K562 (cell line): ENCODE measurements around the gene PLA2G3. TPM values are rescaled to one million over a fixed set of nuclear protein-coding genes. Genes with fewer than 3 reads are reported as not detected.

ENCODE experiments used
- ATAC-seq: fragments of 200-7000 bp; cut with Tn5 transposase; 3 replicates; pipeline ENCODE4 v1.9.1; 2020; ENCODE audit warnings: moderate library complexity
- BruUV-seq: library from RNA; stranded (reverse); fragments of 400-500 nt; replicated peaks from 2 replicates; lab custom pipeline; 2021; lab: Mats Ljungman, UMichigan
- CTCF ChIA-PET: fragments of 300-600 bp; formaldehyde crosslinking; extraction: SDS; loops from one replicate; lab custom pipeline; 2021; ENCODE audit warnings: low intra/inter-chr PET ratio; lab: Yijun Ruan, JAX
- POLR2A ChIA-PET: fragments of 300-600, 350-650 bp; sonication (Branson Sonifier 250); formaldehyde crosslinking; extraction: SDS; loops from one replicate; lab custom pipeline; 2021; ENCODE audit warnings: antibody characterized with exemption, inconsistent platforms; lab: Yijun Ruan, JAX
- DNase-seq, 4 experiments: peaks; one replicate each; pipeline versions ENCODE4 v3.0.0 to v3.0.0-alpha.2; 2011 to 2018; ENCODE audit warnings: low spot score in 3 of 4, mixed read lengths in 3 of 4; ENCODE audit errors: extremely low read depth in 1 of 4
- FAIRE-seq: peaks from 2 replicates; lab custom pipeline; 2011; peaks lifted over from hg19 to GRCh38; lab: Jason Lieb, UNC
- H2AFZ ChIP-seq: 2 replicates; pipeline ENCODE4 v1.6.0; 2011; ENCODE audit warnings: low read depth, low read length, control low read depth, inconsistent platforms
- H3K27ac ChIP-seq: fragments of 200-600 bp; 3 replicates; pipeline ENCODE4 v1.8.0; 2011; ENCODE audit warnings: low read depth, mild to moderate bottlenecking, control low read depth, inconsistent platforms, low read length, moderate library complexity, mixed read lengths; ENCODE audit errors: extremely low read depth
- H3K27me3 ChIP-seq, 2 experiments: fragments of 300-600 bp in 1 of 2; 2 replicates in 1 of 2; 3 replicates in 1 of 2; pipeline versions ENCODE4 v1.6.0 to v1.8.0; 2011; ENCODE audit warnings: inconsistent platforms in 2 of 2, low read length in 2 of 2, mild to moderate bottlenecking in 1 of 2, mixed read lengths in 1 of 2, moderate library complexity in 1 of 2; ENCODE audit not compliant: control insufficient read depth in 2 of 2, insufficient read depth in 2 of 2
- H3K36me3 ChIP-seq: fragments of 300-600 bp; 3 replicates; pipeline ENCODE4 v1.8.0; 2011; ENCODE audit warnings: mild to moderate bottlenecking, low read length, inconsistent platforms; ENCODE audit not compliant: control insufficient read depth, insufficient read depth
- H3K4me1 ChIP-seq, 2 experiments: fragments of 200-600 bp in 1 of 2; replicated peaks in 1 of 2; 2 replicates in 1 of 2; 3 replicates in 1 of 2; pipeline versions ENCODE4 v1.5.1 to v1.8.0; 2011; ENCODE audit warnings: inconsistent platforms in 2 of 2, low read length in 2 of 2, mild to moderate bottlenecking in 1 of 2, mixed read lengths in 1 of 2, moderate library complexity in 1 of 2; ENCODE audit not compliant: control insufficient read depth in 2 of 2, insufficient read depth in 2 of 2
- H3K4me2 ChIP-seq: 2 replicates; pipeline ENCODE4 v1.6.1; 2011; ENCODE audit warnings: low read length, control low read depth, inconsistent platforms, mixed read lengths; ENCODE audit not compliant: insufficient read depth
- H3K4me3 ChIP-seq: fragments of 200-600 bp; sonication (generic), shearing (Covaris generic); 2 replicates; pipeline ENCODE4 v1.5.1; 2016; ENCODE audit warnings: control low read depth, inconsistent platforms
- H3K79me2 ChIP-seq: fragments of 200-600 bp; 3 replicates; pipeline ENCODE4 v1.8.0; 2011; ENCODE audit warnings: low read length, inconsistent platforms; ENCODE audit not compliant: control insufficient read depth, insufficient read depth
- H3K9ac ChIP-seq, 2 experiments: 2 replicates each; pipeline versions ENCODE4 v1.6.0 to v1.6.1; 2011; ENCODE audit warnings: low read depth in 2 of 2, low read length in 2 of 2, control low read depth in 1 of 2, inconsistent platforms in 1 of 2, mild to moderate bottlenecking in 1 of 2, mixed read lengths in 1 of 2; ENCODE audit not compliant: insufficient read depth in 1 of 2
- H3K9me1 ChIP-seq: one replicate; pipeline ENCODE4 v1.6.0; 2011; ENCODE audit warnings: inconsistent platforms, mild to moderate bottlenecking, low read length, moderate library complexity; ENCODE audit not compliant: control insufficient read depth, insufficient read depth
- H3K9me3 ChIP-seq: replicated peaks from 2 replicates; pipeline ENCODE4 v1.5.1; 2011; ENCODE audit warnings: low read depth, low read length, inconsistent platforms; ENCODE audit not compliant: control insufficient read depth, insufficient read depth
- H4K20me1 ChIP-seq: replicated peaks from 2 replicates; pipeline ENCODE4 v1.6.1; 2011; ENCODE audit warnings: low read length, inconsistent platforms, mixed read lengths; ENCODE audit not compliant: control insufficient read depth, insufficient read depth
- HDAC2 ChIP-seq: fragments of 450-650 bp; IDR thresholded peaks from 2 replicates; pipeline ENCODE4 v1.6.1; 2016; ENCODE audit warnings: mild to moderate bottlenecking
- NEUROD1 ChIP-seq: fragments of 150-350 bp; IDR thresholded peaks from 2 replicates; pipeline ENCODE4 v1.6.1; 2014; ENCODE audit warnings: borderline replicate concordance, low read length, low read depth; ENCODE audit not compliant: partially characterized antibody
- NR1H2 ChIP-seq: sonication (generic); formaldehyde crosslinking; IDR thresholded peaks from 2 replicates; pipeline ENCODE4 v1.4.0; 2020; ENCODE audit warnings: mild to moderate bottlenecking, missing genetic modification reagents
- in situ Hi-C: fragments of 300-500 bp; cut with MboI; formaldehyde crosslinking; loops from 4 replicates; pipeline ENCODE4 v1.15.0; 2018; ENCODE audit warnings: inconsistent platforms, mixed read lengths
- intact Hi-C: fragments of 100-400 bp; cut with micrococcal nuclease; formaldehyde crosslinking; loops from 2 replicates; pipeline ENCODE4 v1.14.2; 2022
- polyA plus RNA-seq, 8 experiments: library from polyadenylated mRNA; depleted of rRNA in 4 of 8; stranded (reverse) in 5 of 8; unstranded in 3 of 8; fragments of >200 nt; fragmentation: Nextera tagmentation in 2 of 8; fragmentation: Illumina TruSeq in 1 of 8; extraction: Ambion mirVana in 2 of 8; extraction: Trizol in 1 of 8; gene quantifications; 2 replicates each; pipeline versions ENCODE4 v1.2.1 to v1.2.3, GENCODE V29; 2011 to 2014; ENCODE audit warnings: inconsistent platforms in 1 of 8, missing spikeins in 1 of 8
- total RNA-seq, 7 experiments: library from RNA; depleted of rRNA in 6 of 7; stranded (reverse); fragments of >200 nt in 6 of 7; fragmentation: Illumina TruSeq in 2 of 7; extraction: Trizol in 2 of 7; gene quantifications; 2 replicates each; pipeline versions ENCODE4 v1.2.1 to v1.2.3, GENCODE V29; 2011 to 2021; ENCODE audit warnings: low replicate concordance in 1 of 7
- TF ChIP-seq, protein P1 (sequence below): fragments of 250-450 bp; sonication (Bioruptor Pico); IDR thresholded peaks from 2 replicates; pipeline ENCODE4 v1.8.0; 2021; ENCODE audit warnings: moderate library complexity, mild to moderate bottlenecking, inconsistent platforms
- TF ChIP-seq, protein P2 (sequence below): fragments of 250-450 bp; sonication (Bioruptor Pico); IDR thresholded peaks from 2 replicates; pipeline ENCODE4 v1.4.0; 2020; ENCODE audit warnings: mild to moderate bottlenecking, moderate library complexity, borderline replicate concordance
- TF ChIP-seq, protein P3 (sequence below): fragments of 450-650 bp; IDR thresholded peaks from 2 replicates; pipeline ENCODE4 v1.6.1; 2018; ENCODE audit not compliant: partially characterized antibody

PLA2G3 gene
- total and polyA plus RNA-seq, 9 of the 15 experiments (the other 6 are each of a cell fraction or from before 2014, with no cell fraction given) = 0.18 to 1.4 (median 0.64) TPM

DNA sequence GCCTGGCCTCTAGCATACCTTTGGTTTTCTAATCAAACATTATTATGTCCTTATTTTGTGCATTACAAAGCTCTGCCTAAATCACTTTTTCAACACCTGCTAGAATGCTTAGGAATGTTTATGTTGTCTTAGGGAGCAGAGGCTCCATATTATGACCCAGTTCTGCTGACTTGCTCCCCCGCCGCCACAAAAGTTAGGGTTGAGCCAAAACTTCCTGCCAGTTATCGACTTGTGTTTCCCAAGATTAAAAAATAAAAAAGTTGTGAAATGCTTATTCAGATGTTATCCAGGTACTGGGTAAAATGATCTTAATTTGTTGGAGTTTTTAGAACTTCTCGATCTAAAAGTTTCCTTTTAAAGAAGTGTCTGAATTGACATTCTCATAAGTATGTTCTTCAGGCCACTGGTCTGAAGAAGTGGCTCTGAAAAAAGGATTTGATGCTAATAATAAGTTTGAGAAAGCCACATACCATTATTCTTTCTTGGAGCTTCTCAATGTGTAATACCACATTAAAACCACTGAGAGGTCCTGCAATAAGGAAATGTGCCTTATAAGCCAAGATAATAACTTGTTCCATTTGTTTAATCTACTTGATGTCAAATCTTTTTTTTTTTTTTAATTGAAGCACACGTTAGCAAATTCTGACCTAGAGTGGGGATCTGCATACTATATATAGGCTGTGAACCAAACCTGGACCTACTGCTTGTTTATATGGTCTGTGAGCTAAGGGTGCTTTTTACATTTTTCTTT is 21.9 kb upstream of the PLA2G3 start (continued):
- TF ChIP-seq, protein P1, sequence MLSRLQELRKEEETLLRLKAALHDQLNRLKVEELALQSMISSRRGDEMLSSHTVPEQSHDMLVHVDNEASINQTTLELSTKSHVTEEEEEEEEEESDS (CRISPR knock-in tag) = no peak
- TF ChIP-seq NEUROD1 = no peak
- TF ChIP-seq HDAC2 = no peak
- TF ChIP-seq, protein P2, sequence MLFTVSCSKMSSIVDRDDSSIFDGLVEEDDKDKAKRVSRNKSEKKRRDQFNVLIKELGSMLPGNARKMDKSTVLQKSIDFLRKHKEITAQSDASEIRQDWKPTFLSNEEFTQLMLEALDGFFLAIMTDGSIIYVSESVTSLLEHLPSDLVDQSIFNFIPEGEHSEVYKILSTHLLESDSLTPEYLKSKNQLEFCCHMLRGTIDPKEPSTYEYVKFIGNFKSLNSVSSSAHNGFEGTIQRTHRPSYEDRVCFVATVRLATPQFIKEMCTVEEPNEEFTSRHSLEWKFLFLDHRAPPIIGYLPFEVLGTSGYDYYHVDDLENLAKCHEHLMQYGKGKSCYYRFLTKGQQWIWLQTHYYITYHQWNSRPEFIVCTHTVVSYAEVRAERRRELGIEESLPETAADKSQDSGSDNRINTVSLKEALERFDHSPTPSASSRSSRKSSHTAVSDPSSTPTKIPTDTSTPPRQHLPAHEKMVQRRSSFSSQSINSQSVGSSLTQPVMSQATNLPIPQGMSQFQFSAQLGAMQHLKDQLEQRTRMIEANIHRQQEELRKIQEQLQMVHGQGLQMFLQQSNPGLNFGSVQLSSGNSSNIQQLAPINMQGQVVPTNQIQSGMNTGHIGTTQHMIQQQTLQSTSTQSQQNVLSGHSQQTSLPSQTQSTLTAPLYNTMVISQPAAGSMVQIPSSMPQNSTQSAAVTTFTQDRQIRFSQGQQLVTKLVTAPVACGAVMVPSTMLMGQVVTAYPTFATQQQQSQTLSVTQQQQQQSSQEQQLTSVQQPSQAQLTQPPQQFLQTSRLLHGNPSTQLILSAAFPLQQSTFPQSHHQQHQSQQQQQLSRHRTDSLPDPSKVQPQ = no peak

DNA sequence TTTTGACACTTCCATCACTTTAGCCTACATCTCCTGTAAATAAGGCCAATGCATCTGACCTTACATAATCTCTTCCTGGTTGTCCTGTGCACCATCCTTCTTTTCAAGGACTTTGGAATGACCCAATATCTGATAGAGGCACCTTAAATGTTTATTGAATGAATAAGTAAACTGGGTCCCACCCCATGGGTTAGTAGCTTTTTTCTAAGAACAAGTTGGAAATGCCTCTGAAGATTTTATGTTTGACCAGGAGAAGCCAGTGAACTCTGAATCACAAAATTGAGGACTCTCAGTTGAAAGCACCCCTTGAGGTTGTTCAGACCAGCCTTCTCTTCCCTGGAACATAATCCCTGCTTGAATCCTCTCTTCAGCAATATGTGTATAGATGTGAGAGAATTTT is 21.1 kb upstream of the PLA2G3 start:
- Histone ChIP-seq H3K4me3 (no peak overlapping the region; the same call in 1 of the 2 replicates), H3K27ac (no peak overlapping the region), H3K9me1 (no peaks in the 10 kb centered on the region), H4K20me1 (no peaks in the 10 kb centered on the region; the same call in 1 of the 2 replicates), H3K36me3 (no peaks in the 10 kb centered on the region), H3K27me3 (no peaks in the 10 kb centered on the region), H3K9ac (peak overlapping the region; percentile 1 to 64; a peak in 2 of 4 replicates), H3K4me2 (peak overlapping the region; percentile 96), H2AFZ (no peak overlapping the region)
- BruUV-seq = no TSS peak
- ChIA-PET POLR2A (no interaction called here), CTCF (no interaction called here)
- intact Hi-C loops (no loop called here), in situ Hi-C loops (no loop called here)
- FAIRE-seq (peak; percentile 52), ATAC-seq (no peak), DNase-seq (no peak)
- TF ChIP-seq, protein P3, sequence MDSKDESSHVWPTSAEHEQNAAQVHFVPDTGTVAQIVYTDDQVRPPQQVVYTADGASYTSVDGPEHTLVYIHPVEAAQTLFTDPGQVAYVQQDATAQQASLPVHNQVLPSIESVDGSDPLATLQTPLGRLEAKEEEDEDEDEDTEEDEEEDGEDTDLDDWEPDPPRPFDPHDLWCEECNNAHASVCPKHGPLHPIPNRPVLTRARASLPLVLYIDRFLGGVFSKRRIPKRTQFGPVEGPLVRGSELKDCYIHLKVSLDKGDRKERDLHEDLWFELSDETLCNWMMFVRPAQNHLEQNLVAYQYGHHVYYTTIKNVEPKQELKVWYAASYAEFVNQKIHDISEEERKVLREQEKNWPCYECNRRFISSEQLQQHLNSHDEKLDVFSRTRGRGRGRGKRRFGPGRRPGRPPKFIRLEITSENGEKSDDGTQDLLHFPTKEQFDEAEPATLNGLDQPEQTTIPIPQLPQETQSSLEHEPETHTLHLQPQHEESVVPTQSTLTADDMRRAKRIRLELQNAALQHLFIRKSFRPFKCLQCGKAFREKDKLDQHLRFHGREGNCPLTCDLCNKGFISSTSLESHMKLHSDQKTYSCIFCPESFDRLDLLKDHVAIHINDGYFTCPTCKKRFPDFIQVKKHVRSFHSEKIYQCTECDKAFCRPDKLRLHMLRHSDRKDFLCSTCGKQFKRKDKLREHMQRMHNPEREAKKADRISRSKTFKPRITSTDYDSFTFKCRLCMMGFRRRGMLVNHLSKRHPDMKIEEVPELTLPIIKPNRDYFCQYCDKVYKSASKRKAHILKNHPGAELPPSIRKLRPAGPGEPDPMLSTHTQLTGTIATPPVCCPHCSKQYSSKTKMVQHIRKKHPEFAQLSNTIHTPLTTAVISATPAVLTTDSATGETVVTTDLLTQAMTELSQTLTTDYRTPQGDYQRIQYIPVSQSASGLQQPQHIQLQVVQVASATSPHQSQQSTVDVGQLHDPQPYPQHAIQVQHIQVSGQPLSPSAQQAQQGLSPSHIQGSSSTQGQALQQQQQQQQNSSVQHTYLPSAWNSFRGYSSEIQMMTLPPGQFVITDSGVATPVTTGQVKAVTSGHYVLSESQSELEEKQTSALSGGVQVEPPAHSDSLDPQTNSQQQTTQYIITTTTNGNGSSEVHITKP = peak; percentile 44
- TF ChIP-seq NR1H2 (CRISPR knock-in tag) = no peak
- TF ChIP-seq, all 486 proteins: peak for 1
- Histone ChIP-seq H3K4me1 (no peaks in the 10 kb centered on the region; a peak in 2 of 5 replicates), H3K9me3 (no peaks in the 10 kb centered on the region), H3K79me2 (peaks cover 13% of the 10 kb centered on the region)
